HG03457 (cell line): Measurements from ENCODE around the gene SEMA4A.
A peak's percentile ranks its signal among the peaks of the same experiment; 100 is the strongest.
"Not testable (repeated sequence)": the region's sequence is repeated elsewhere in the genome, so short reads cannot be mapped to it uniquely, and the experiment has no call there.

Experiments used
- ATAC-seq: cut with Tn5 transposase; IDR thresholded peaks from one replicate; pipeline ENCODE4 v1.9.1; 2021; ENCODE audit warnings: moderate number of reproducible peaks; ENCODE audit not compliant: unreplicated experiment

Gene SEMA4A

DNA sequence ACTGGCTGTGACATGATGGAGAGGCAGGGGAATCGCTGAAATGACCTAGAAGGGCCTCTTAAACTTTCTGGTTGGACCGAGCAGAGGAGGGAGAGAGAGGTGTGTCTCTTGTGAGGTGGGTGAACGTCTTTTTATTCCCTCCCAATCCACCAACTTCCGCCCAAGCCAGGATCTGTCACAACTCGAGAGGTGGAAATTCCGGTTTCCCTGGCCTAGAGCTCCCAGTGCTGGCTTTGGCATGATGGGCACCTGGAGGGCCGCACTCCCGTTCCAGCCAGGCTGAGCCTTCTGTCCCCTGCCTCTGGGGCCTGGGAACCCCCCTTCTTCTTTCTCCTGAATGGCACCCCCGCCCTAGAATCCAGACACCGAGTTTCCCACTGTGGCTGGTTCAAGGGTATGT, at the start of gene SEMA4A:
Gene SEMA4A, plus strand, starts transcription at position 224 of the 400 bp plus-strand sequence. CDS start 994 bp downstream, outside the sequence.
- ATAC-seq, result no peak

DNA sequence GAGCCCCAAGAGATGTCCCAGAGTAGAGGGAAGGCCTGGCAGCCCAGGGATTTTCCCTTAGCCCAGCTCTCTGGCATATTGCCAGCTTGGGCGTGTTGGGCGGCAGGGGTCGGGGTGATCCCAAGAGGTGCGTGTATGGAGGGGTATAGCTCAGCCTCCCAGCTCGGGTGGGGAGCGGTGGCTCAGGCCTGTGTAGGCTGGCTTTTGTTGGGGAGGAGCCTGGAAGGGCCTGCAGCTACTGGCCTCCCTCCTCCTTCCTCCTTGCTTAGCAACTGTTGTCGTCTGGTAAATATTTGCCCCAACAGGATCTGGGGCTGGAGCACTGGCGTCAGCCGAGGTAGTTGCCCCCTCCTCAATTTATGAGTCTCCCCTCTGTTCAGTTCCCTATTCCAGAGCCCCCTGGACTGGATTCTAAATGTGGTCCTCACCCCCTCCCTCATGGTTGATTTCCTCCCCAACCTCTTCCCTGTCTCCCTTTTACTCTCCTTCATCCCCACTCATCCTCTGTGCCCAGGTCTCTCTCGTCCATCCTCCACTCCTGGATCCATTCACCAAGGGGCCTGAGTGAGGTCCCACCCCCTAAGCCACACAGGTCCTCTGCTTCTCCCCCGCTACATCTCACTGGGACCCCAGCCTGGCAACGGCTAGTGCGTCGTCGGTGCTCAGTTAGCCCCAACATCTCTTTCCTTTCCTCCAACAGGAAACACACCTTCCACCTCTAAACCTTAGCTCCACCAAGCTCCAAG, 49.1 kb upstream of the SEMA4A start:
- ATAC-seq, result no peak

DNA sequence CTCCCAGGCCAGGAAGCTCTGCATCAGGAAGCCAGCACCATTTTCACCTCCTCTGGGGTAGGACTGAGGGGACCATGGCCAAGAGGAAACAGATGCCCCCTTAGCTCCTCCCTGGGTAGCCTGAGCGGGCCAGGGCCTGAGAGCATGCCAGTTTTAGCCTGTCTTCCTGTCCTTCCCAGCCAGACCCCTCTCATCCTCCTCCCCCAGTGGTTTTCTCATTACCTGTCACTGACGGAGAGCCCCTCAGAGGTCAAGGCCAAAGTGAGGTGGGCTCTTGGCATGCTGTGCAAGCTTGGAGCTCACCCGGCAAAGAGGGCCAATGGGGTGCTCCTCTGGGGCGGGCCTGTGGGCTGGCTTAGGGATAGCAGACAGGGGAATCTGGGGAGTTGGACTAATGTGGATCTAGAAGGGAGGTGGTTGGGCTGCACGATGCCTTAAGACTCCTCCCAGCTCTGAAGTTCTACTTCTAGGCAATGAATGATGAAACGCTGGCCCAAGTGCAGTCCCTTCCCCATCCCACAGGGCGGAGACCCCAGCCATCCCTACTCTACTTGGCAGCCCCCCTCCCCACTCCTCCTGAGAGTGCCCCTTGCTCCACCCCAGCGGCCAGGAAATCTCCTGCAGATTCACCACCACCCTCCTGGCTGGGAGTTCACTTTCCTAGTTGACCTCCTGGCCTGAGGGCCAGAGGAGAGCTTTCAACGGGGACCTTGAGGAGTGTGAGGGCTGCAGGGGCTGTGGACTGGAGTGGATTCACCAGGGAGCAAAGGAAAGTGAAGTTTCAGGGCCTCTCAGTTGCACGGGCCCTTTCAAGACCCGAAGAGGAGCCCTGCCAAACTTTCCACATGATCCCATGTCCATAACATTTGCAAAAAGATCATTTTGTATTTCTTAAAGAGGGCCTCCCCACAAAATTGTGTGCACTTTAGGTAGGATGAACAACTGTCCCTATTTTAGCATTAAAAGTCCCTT, 48.2 kb upstream of the SEMA4A start:
- no peak for ATAC-seq

DNA sequence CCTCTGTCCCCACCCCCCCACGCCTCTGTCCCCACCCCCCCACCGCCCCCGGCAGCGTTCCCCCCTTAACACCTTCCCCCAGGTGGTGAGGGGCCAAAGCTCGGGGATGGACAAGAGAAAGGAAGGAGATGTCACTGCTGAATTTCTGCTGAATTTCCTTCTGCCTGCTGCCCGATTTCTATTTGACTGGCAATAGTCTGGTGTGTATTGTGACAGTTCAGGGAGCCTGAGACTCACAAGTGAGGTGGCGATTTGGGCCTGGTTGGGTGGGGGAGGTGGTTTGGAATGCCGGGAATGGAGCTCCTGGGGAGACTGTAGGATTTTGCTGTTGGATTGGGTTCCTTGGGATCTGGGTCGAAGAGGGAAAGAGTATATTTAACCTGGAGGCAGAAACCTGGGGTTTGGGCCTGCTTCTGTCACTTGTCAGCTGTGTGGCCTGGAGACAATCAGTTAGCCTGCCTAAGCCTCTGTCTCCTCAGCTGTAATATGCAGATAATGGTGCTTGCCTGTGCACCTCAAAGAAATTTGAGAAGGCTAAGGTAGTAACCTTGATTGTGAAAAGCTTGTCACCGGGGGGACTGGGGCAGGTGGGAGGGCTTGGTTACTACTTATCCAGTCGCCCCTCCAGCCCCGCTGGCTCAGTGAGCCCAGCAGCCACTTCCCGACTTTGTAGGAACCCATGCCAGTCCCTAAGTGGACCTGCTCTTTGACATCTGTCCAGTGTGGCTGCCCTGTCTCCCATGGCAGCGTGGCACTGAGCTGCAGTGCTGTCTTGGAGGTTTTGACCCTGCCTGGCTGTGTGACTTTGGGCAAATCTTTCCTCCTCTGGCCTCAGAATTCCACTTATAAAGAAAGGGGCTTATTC, 46.5 kb upstream of the SEMA4A start:
- ATAC-seq, result no peak

DNA sequence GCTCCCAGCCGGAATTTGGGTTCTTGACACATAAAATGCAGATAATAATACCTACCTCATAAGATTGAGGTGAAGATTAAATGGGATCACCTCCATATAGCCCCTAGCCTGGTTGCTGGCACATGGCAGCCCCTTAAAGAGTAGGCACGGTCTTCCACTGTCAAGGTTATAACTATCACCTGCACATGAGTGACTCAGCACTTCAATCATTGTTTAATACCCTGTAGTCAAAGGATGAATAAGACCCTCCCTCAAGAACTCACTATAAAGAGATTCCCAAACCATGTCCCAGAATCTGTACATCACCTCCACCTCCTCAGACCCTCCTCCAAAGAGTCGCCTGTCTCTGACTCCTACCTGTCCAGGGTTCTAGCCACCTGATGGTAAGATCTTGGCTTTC, 45.3 kb upstream of the SEMA4A start:
- no peak for ATAC-seq

DNA sequence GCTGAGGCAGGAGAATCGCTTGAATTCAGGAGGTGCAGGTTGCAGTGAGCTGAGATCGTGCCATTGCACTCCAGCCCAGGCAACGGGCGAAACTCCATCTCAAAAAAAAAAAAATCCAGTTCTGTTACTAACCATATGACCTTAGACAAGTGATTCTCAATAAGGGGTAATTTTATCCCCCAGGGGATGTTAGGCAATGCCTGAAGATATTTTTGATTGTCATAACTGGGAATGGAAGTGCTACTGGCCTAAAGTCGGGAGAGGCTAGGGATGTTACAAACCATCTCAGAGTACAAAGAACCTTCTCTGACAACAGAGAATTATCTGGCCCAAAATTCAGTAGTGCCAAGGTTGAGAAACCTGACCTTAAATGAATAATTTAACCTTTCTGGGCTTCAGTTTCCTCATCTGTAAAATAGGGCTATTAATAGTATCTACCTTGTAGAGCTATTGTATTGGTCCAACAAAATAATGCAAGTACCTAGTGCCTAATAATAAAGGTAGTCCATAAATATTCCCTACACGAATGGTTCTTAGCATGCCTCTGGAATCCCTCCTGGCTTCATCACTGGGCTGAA, 44.6 kb upstream of the SEMA4A start:
- no peak for ATAC-seq

DNA sequence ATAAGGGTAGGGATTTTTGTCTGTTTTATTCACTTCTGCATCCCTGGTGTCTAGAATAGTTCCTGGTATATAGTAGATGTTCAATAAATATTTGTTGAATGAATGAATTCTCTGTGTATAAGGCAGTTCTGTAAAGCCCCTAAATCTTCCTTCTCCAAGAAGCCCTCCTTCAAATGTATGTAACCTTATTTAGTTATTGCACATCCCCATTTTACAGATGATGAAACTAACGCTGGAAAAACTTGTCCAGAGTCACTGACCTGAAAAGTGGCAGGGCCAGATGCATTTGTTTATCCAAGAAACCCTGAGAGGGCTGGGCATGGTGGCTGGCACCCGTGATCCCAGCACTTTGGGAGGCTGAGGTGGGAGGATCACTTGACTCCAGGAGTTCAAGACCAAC, 43.1 kb upstream of the SEMA4A start:
- no peak for ATAC-seq

DNA sequence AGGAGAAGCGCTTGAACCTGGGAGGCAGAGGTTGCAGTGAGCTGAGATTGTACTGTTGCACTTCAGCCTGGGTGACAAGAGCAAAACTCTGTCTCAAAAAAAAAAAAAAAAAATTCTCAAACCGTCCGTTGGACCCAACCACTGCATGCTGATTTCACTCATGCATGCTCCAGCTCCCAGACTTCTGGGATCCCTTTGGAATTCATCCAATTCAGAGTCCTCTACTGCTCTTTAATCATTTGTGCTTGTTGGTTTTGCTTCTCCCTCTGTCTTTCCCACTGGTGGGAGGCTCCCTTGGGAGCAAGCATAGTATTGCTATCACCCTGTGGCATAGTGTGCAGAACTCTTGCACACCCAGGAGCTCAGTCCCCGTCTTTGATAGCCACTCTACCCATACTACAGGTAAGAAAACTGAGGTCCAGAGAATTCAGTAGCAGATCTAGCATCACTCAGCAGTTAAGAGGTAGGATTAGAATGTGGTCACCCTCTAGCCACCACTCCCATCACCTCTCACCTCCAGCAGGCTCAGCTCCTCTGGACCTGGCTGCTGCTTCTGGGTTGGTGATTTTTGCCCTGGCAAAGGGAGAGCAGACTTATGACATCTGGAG, 41.9 kb upstream of the SEMA4A start:
- ATAC-seq, result no peak

DNA sequence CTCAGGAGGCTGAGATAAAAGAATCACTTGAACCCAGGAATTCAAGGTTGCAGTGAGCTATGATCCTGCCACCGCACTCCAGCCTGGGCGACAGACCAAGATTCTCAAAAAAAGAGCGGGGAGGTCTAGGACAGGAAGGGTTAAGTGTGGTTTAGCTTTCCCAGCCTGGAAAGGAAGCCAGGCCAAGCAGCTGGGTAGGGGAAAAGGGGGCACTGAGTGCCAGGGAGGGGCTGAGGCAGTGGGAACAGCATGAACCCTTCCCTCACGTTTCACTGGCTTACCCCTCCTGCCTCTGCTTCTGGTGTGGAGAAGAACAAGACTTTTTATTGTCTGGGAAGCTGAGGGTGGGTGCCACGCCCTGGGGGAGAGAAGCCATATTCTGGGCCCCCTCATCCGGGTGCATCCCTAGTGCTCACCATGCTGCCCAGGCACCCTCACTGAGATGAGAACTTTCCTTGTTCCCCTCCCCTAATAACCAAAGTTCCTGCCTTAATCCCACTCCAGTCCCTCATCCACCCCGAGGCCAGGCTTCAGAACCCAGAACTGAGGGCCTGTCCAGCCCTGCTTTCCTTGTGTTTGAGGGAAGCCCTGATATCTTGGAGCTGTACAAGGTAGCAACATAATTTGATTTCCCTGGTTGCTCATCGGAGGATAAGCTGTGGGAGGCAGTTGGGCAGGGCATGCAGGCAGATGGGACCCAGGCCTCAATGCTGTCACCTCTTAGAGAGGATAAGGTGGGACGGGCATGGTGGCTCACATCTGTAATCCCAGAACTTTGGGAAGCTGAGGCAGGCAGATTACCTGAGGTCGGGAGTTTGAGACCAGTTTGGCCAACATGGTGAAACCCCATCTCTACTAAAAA, 40.9 kb upstream of the SEMA4A start:
- no peak for ATAC-seq

DNA sequence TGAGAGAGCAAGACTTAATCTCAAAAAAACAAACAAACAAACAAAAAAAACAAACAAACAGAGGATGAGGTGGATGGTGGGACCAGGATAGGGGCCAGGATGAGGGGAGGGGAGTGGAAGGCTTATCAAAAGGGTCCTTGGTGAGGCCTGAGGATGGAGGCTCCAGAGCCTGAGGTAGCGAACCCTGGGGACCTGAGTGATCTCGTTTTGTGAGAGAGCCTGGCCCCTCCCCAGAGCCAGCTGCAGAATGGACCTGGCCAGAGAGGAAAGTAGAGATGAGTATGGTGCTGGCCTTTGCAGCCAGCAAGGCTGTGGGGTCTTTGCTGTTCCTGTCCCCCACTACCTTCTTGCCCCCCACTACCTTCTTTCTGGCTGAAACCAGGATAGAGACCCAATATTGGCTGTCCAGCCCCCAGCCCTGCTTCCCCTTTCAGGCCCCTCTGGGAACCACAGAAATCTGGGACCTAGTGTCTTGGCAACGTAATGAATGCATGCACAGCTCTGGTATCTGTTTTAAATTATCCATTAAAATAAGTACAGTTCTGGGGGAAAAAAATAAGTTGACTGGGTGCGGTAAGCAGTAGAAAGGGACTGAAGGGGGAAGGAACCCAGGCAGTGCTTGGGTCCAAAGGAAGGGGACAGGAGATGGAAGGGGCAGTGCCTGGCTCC, 40.0 kb upstream of the SEMA4A start:
- no peak for ATAC-seq

DNA sequence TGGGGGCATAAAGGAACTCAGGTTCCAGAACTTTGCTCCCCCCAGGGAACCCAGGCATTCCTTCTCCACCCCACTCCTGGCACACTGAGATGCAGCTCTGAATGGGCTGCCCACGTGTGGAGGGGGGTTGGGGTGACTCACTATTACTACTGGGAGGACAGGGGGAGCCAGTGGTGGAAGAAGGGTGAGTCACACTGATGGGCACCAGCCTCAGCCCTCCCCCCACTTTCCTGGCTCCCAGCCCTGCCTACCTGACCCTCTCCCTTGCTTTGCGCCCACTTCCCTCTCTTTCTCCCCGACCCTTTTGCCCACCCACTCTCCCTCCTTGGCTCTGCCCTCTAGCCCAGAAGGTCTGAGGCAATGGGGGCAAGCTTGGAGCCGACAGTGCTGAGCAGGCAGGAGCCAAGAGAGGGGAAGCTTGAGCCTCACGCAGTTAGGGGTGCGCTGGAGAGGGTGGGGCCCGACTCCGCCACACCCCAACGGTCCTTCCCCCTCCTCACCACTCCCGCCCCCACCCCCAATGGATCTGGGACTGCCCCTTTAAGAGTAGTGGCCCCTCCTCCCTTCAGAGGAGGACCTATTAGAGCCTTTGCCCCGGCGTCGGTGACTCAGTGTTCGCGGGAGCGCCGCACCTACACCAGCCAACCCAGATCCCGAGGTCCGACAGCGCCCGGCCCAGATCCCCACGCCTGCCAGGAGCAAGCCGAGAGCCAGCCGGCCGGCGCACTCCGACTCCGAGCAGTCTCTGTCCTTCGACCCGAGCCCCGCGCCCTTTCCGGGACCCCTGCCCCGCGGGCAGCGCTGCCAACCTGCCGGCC, 39.1 kb upstream of the SEMA4A start, which contains the start of gene LMNA:
Gene LMNA, plus strand, starts transcription at position 611 of the 818 bp plus-strand sequence. CDS start 208 bp downstream, outside the sequence.
- ATAC-seq, result peak; percentile 52

DNA sequence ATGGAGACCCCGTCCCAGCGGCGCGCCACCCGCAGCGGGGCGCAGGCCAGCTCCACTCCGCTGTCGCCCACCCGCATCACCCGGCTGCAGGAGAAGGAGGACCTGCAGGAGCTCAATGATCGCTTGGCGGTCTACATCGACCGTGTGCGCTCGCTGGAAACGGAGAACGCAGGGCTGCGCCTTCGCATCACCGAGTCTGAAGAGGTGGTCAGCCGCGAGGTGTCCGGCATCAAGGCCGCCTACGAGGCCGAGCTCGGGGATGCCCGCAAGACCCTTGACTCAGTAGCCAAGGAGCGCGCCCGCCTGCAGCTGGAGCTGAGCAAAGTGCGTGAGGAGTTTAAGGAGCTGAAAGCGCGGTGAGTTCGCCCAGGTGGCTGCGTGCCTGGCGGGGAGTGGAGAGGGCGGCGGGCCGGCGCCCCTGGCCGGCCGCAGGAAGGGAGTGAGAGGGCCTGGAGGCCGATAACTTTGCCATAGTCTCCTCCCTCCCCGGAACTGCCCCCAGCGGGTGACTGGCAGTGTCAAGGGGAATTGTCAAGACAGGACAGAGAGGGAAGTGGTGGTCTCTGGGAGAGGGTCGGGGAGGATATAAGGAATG, 38.4 kb upstream of the SEMA4A start:
- no peak for ATAC-seq

DNA sequence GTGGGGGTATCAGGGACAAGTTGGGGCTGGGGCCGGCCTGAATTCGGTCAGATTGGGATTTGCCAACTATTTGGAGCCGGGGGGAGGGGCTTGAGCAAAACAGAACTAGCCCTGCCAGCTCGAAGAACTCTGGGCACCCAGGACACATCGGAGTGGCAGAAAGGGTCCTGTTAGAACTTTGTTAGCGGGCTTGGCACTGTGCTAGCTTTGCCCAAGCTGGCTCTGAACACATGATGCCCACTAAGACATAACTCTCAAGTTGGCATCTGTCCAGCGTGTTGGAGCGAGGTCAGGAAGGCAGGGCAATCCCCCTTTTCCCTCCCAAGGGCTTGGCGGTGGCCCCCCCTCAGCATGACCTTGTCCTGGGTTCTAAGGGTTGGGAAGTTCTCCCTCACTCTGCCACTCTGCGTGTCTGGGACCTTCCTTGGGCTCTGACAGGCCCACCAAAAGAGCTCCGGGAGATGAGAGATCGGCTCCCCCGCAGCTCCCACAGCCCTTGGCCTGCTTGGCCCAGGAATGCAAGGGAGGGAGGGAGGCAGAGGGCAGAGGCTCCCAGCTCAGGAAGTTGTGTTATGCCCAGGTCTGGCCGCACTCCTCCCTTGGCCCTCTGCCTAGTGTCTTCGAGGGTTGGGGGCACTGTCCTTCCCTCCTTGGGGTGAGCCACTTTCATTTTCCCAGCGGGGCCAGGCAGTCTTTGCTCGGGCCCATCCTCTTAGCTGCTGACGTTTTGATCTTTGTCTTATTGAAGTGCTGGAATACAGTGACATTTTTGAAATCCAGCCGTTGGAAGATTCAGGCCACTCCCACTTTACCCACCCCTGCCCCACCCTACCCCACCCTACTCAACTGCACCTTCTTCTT, 37.6 kb upstream of the SEMA4A start:
- no peak for ATAC-seq

DNA sequence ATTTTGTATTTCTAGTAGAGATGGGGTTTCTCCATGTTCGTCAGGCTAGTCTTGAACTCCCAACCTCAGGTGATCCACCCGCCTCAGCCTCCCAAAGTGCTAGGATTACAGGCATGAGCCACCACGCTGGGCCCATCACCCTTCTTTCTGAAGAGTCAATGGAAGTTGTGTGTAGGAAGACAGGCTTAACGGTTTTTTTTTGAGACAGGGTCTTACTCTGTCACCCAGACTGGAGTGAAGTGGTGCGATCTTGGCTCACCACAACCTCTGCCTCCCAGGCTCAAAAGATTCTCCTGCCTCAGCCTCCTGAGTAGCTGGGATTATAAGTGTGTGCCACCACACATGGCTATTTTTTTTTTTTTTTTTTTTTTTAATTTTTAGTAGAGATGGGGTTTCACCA, 36.7 kb upstream of the SEMA4A start:
- not testable (repeated sequence) for ATAC-seq

DNA sequence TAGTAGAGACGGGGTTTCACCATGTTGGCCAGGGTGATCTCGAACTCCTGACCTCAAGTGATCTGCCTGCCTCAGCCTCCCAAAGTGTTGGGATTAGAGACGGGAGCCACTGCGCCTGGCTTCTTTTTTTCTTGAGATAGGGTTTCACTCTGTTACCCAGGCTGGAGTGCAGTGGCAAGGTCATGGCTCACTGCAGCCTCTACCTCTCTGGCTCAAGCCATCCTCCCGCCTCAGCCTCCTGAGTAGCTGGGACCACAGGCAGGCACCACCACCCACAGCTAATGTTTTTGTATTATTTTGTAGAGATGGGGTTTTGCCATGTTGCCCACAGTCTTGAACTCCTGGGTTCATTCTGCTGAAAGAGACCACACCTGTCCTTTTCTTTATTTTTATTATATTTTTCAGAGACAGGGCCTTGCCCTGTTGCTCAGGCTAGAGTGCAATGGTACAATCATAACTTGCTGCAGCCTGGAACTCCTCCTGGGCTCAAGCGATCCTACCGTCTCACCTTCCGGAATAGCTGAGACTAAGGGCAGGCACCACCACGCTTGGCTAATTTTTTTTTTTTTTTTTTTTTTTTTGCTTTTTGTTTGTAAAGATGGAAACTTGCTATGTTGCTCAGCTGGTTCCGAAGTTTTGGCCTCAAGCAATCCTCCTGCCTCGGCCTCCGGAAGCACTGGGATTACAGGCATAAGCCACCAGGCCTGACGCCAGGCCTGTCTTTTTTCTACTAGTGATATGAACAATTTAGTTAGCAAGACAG, 35.8 kb upstream of the SEMA4A start:
- no peak for ATAC-seq
